Neural cell (in vitro differentiated cells): Measurements from ENCODE around the gene LIMK1. TPM values are rescaled to one million over a fixed set of nuclear protein-coding genes. Genes with fewer than 3 reads are reported as not detected.

ENCODE experiments used
- H2AFZ ChIP-seq: fragments of 200-600, 300-800 bp; sonication (generic), shearing (Covaris generic); 2 replicates; pipeline ENCODE4 v1.6.0; 2014; ENCODE audit warnings: low read depth, mild to moderate bottlenecking, antibody characterized with exemption, low read length, moderate library complexity
- H3F3A ChIP-seq: fragments of 200-600 bp; shearing (Covaris generic); 2 replicates; pipeline ENCODE4 v1.6.1; 2016; ENCODE audit warnings: mild to moderate bottlenecking, moderate library complexity, mixed read lengths, antibody characterized with exemption, low read length; ENCODE audit not compliant: insufficient read depth, poor library complexity, severe bottlenecking
- H3K27ac ChIP-seq: fragments of 200-600, 300-800 bp; sonication (generic), shearing (Covaris generic); 2 replicates; pipeline ENCODE4 v1.5.1; 2014; ENCODE audit warnings: mild to moderate bottlenecking, low read length, moderate library complexity
- H3K27me3 ChIP-seq: fragments of 300-800, 200-600 bp; sonication (generic), shearing (Covaris generic); 2 replicates; pipeline ENCODE4 v1.6.0; 2014; ENCODE audit warnings: mild to moderate bottlenecking, low read depth, low read length, moderate library complexity; ENCODE audit not compliant: insufficient read depth
- H3K36me3 ChIP-seq: fragments of 300-800, 200-600 bp; sonication (generic), shearing (Covaris generic); 2 replicates; pipeline ENCODE4 v1.5.1; 2014; ENCODE audit warnings: mild to moderate bottlenecking, antibody characterized with exemption, low read length, moderate library complexity; ENCODE audit not compliant: insufficient read depth
- H3K4me2 ChIP-seq: fragments of 300-800, 200-600 bp; sonication (generic), shearing (Covaris generic); 2 replicates; pipeline ENCODE4 v1.6.0; 2014; ENCODE audit warnings: mild to moderate bottlenecking, low read length
- H3K4me3 ChIP-seq: fragments of 300-800, 200-600 bp; sonication (generic), shearing (Covaris generic); 2 replicates; pipeline ENCODE4 v1.5.1; 2014; ENCODE audit warnings: mild to moderate bottlenecking, low read length, moderate library complexity
- H3K79me2 ChIP-seq: fragments of 200-600 bp; shearing (Covaris generic); replicated peaks from 2 replicates; pipeline ENCODE4 v1.6.0; 2014; ENCODE audit warnings: mild to moderate bottlenecking, low read length, moderate library complexity; ENCODE audit not compliant: insufficient read depth
- H3K9ac ChIP-seq: fragments of 300-800, 200-600 bp; sonication (generic), shearing (Covaris generic); 2 replicates; pipeline ENCODE4 v1.6.1; 2016; ENCODE audit warnings: mild to moderate bottlenecking, low read length, mixed read lengths
- H3K9me2 ChIP-seq: fragments of 200-600 bp; shearing (Covaris generic); 2 replicates; pipeline ENCODE4 v1.6.1; 2016; ENCODE audit warnings: mild to moderate bottlenecking, low read length, mixed read lengths; ENCODE audit not compliant: insufficient read depth
- H3K9me3 ChIP-seq: fragments of 200-600, 300-800 bp; sonication (generic), shearing (Covaris generic); 2 replicates; pipeline ENCODE4 v1.6.1; 2016; ENCODE audit warnings: mild to moderate bottlenecking, mixed run types, low read length, moderate library complexity, mixed read lengths
- H4K20me1 ChIP-seq: fragments of 200-600 bp; shearing (Covaris generic); 2 replicates; pipeline ENCODE4 v1.6.1; 2016; ENCODE audit warnings: mild to moderate bottlenecking, mixed run types; ENCODE audit not compliant: insufficient read depth
- CTCF ChIP-seq: fragments of 450-650 bp; IDR thresholded peaks from 2 replicates; pipeline ENCODE4 v1.5.1; 2014; ENCODE audit warnings: antibody characterized with exemption, mild to moderate bottlenecking, moderate library complexity; ENCODE audit not compliant: poor library complexity, severe bottlenecking
- EP300 ChIP-seq: fragments of 450-650 bp; conservative IDR thresholded peaks from 2 replicates; pipeline ENCODE4 v1.6.1; 2014; ENCODE audit warnings: antibody characterized with exemption, mild to moderate bottlenecking, moderate library complexity; ENCODE audit not compliant: poor library complexity, severe bottlenecking
- EZH2 ChIP-seq: fragments of 200-600, 300-800 bp; shearing (Covaris generic), sonication (generic); IDR thresholded peaks from 2 replicates; pipeline ENCODE4 v1.6.1; 2014; ENCODE audit warnings: antibody characterized with exemption, low read length, borderline replicate concordance, mild to moderate bottlenecking; ENCODE audit not compliant: insufficient read depth, poor library complexity, severe bottlenecking
- MXI1 ChIP-seq: fragments of 450-650 bp; conservative IDR thresholded peaks from 2 replicates; pipeline ENCODE4 v1.6.1; 2014; ENCODE audit warnings: antibody characterized with exemption, mild to moderate bottlenecking; ENCODE audit not compliant: poor library complexity, severe bottlenecking
- POLR2AphosphoS5 ChIP-seq: IDR thresholded peaks from 2 replicates; pipeline ENCODE4 v1.6.1; 2012
- RAD21 ChIP-seq: fragments of 450-650 bp; conservative IDR thresholded peaks from 2 replicates; pipeline ENCODE4 v1.6.1; 2014; ENCODE audit warnings: antibody characterized with exemption, mild to moderate bottlenecking, moderate library complexity
- REST ChIP-seq: IDR thresholded peaks from 2 replicates; pipeline ENCODE4 v1.6.1; 2012; ENCODE audit warnings: borderline replicate concordance
- SMC3 ChIP-seq: fragments of 450-650 bp; conservative IDR thresholded peaks from 2 replicates; pipeline ENCODE4 v1.6.1; 2014; ENCODE audit warnings: antibody characterized with exemption, mild to moderate bottlenecking, moderate library complexity; ENCODE audit not compliant: poor library complexity
- TAF1 ChIP-seq: IDR thresholded peaks from 2 replicates; pipeline ENCODE4 v1.6.1; 2012; ENCODE audit warnings: low read depth
- polyA plus RNA-seq: library from polyadenylated mRNA; depleted of rRNA; stranded (reverse); fragments of >200 nt; gene quantifications from 2 replicates; pipeline ENCODE4 v1.2.3, GENCODE V29; 2014

LIMK1 gene
- polyA plus RNA-seq, 1 donor from 2014 or later: 21.1 TPM

- Histone ChIP-seq H4K20me1 (no peaks in the 10 kb centered on the region), H3K9me3 (no peaks in the 10 kb centered on the region), H3K9ac (no peak overlapping the region), H3K4me3 (no peak overlapping the region), H3K9me2 (no peaks in the 10 kb centered on the region), H3K79me2 (no peaks in the 10 kb centered on the region), H3K4me2 (no peak overlapping the region), H3K36me3 (no peaks in the 10 kb centered on the region), H3K27me3 (no peaks in the 10 kb centered on the region), H3F3A (no peaks in the 10 kb centered on the region), H3K27ac (no peak overlapping the region), H2AFZ (no peak overlapping the region)
- TF ChIP-seq TAF1 (no peak), EZH2 (no peak)
Measured at GRCh38 chr7:74126220-74126880, 42.7 kb downstream of the LIMK1 start.

GRCh38 chr7:74129887-74130286 is 46.3 kb downstream of the LIMK1 start:
- Histone ChIP-seq H3K79me2 (no peaks in the 10 kb centered on the region), H3K27ac (no peak overlapping the region), H3K9ac (no peak overlapping the region), H3K4me3 (no peak overlapping the region), H4K20me1 (no peaks in the 10 kb centered on the region), H3K36me3 (no peaks in the 10 kb centered on the region), H3K4me2 (no peak overlapping the region), H3K9me2 (no peaks in the 10 kb centered on the region), H2AFZ (no peak overlapping the region), H3F3A (no peaks in the 10 kb centered on the region), H3K9me3 (no peaks in the 10 kb centered on the region), H3K27me3 (no peaks in the 10 kb centered on the region)
- TF ChIP-seq EZH2 (no peak), REST (no peak), RAD21 (no peak), SMC3 (no peak), CTCF (no peak), EP300 (no peak), TAF1 (no peak), POLR2AphosphoS5 (no peak), MXI1 (no peak)
